Cerebellar cortex (tissue), 1 donor: Measurements from ENCODE around the gene PCDHB3.
"Not testable (repeated sequence)": the region's sequence is repeated elsewhere in the genome, so short reads cannot be mapped to it uniquely, and the experiment has no call there.

Experiments used
- DNase-seq: peaks from one replicate; pipeline ENCODE4 v3.0.0-alpha.2; 2015; ENCODE audit warnings: low spot score

PCDHB3 gene

GRCh38 chr5:141100243-141100805, at the start of gene PCDHB3:
Gene PCDHB3 (plus strand): TSS chr5:141100473. CDS start chr5:141100650, 177 bp downstream.
- peak; percentile 34 for DNase-seq

DNA sequence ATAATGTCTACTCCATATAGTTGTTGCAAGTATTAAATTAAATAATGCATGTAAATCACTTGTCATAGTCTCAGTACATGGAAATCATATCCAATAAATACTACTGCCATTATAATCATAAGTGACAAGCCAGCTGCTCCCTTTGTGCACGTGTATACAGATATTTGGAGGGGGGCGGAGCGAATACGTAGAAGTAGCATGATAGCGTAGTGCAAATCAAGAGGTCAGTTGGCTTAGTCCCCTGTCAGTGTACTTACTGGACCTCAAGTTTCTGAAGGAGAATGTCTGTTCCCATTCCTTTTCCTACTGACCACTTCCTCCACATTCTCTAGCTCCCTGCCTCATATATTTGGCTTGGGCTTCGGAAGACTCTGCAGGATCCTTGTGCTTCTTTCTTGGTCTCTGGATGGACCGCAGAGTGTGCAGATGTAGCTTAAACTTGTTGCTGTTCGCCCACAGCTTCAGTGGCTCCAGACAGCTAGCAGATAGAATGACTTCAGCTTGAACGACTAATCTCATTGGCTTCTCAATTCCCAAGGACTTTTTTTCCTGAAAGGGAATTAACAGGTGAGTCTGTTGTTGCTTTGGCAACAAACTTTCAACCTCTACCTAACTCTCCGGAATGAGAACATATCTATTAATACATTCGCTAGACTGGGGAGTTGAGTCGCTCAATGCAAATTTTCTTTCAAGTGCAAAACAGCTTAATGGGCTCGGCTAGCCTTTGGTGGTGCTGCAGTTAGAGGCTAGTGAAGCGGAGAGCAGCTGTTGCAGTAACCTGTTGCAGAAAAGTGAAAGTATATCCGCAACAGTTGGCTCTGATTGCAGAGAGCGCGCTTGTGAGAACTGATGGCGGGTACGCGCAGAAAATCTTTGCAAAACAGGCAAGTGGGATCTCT, 49.4 kb upstream of the PCDHB3 start, which contains the start of gene PCDHB1:
TSS of gene PCDHB1 (plus strand) at position 753 of the 899 bp plus-strand sequence. CDS start at position 850, 97 bp downstream.
- DNase-seq, result no peak

DNA sequence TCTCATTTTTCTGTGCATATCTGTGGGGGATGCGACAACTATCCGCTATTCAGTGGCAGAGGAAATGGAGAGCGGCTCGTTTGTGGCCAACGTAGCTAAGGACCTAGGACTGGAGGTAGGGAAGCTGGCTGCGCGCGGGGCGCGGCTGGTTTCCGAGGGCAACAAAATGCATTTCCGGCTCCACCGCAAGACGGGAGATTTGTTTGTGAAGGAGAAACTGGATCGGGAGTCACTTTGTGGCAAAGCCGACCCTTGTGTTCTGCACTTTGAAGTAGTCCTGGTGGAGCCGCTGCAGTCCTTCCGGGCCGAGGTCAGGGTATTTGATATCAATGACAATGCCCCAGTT, 48.8 kb upstream of the PCDHB3 start:
- DNase-seq, result no peak

DNA sequence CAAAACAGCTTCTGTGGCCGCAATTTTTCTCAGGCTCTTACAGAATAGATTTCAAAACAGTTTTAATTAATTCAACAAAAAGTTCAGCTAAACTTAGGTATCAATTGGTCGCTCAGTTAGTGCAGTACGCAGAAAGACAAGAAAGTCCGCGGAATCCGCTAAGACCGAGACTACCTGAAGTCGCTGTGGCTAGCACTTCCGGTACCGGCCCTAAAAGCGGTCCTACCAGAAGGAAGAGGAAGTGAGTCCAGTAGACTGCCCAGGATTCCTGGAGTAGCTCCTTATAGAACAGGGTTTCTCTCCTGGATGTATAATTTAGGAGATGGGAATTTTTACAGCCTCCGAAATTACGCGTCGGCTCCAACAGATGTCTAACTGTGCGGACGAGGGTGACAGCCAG, 22.4 kb upstream of the PCDHB3 start:
- no peak for DNase-seq

DNA sequence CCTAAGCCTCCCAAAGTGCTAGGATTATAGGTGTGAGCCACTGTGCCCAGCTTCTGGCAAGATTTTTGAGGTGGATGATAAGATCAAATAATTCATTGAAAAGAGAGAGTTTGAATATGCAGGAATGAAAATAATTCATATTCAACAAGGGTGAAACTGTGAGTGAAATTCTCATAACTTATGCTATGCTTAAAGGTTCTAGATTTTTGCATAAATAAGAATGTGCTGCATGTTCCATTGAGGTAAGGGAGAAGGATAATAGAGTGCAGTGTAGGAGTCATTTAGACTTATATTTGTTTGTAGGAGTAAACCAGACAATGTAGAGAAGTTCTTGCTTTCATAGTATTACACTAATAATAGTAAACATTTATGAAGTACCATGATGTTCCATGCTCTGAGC, 18.0 kb upstream of the PCDHB3 start:
- no peak for DNase-seq

GRCh38 chr5:141084487-141084989, 15.7 kb upstream of the PCDHB3 start:
- peak; percentile 50 for DNase-seq

DNA sequence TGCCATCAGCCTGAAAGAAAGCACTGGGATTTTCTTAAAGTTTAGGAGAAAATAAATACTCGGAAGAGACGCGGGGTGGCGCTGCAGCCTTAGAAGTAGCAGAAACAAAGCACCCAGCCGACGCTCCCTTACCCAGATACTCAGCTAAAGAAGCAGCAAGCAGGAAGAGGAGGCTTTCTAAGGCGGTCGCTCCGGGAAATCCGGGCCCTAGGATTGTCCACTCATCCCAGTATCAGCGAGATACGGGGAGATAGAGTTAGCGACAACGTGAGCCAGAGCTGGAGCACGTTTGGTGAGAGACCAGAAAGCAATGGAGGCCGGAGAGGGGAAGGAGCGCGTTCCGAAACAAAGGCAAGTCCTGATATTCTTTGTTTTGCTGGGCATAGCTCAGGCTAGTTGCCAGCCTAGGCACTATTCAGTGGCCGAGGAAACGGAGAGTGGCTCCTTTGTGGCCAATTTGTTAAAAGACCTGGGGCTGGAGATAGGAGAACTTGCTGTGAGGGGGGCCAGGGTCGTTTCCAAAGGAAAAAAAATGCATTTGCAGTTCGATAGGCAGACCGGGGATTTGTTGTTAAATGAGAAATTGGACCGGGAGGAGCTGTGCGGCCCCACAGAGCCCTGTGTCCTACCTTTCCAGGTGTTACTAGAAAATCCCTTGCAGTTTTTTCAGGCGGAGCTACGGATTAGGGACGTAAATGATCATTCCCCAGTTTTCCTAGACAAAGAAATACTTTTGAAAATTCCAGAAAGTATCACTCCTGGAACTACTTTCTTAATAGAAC, 5.6 kb upstream of the PCDHB3 start, which contains the start of gene PCDHB2:
TSS of gene PCDHB2 (plus strand) at position 135 of the 782 bp plus-strand sequence. CDS start at position 311, 176 bp downstream.
- DNase-seq, result peak; percentile 83

DNA sequence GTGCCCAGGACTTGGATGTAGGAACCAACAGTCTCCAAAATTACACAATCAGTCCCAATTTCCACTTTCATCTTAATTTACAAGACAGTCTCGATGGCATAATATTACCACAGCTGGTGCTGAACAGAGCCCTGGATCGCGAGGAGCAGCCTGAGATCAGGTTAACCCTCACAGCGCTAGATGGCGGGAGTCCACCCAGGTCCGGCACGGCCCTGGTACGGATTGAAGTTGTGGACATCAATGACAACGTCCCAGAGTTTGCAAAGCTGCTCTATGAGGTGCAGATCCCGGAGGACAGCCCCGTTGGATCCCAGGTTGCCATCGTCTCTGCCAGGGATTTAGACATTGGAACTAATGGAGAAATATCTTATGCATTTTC, 5.0 kb upstream of the PCDHB3 start:
- no peak for DNase-seq

GRCh38 chr5:141096181-141096580, 4.1 kb upstream of the PCDHB3 start:
- DNase-seq, result not testable (repeated sequence)

- not testable (repeated sequence) for DNase-seq
Measured at GRCh38 chr5:141096586-141096985, 3.7 kb upstream of the PCDHB3 start.

DNA sequence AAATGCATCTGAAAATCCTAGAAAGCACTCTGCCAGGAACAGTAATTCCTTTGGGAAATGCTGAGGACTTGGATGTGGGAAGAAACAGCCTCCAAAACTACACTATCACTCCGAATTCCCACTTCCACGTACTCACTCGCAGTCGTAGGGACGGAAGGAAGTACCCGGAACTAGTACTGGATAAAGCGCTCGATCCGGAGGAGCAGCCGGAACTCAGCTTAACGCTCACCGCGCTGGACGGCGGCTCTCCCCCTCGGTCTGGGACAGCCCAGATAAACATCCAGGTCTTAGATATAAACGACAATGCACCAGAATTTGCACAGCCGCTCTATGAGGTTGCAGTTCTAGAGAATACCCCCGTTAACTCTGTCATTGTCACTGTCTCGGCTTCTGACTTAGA, 786 bp downstream of the PCDHB3 start:
- no peak for DNase-seq

- not testable (repeated sequence) for DNase-seq
Measured at GRCh38 chr5:141102070-141102469, 1.8 kb downstream of the PCDHB3 start.

DNA sequence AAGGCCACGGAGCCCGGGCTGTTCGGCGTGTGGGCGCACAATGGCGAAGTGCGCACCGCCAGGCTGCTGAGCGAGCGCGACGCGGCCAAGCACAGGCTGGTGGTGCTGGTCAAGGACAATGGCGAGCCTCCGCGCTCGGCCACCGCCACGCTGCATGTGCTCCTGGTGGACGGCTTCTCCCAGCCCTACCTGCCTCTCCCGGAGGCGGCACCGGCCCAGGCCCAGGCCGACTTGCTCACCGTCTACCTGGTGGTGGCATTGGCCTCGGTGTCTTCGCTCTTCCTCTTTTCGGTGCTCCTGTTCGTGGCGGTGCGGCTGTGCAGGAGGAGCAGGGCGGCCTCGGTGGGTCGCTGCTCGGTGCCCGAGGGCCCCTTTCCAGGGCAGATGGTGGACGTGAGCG, 2.2 kb downstream of the PCDHB3 start:
- not testable (repeated sequence) for DNase-seq

GRCh38 chr5:141105350-141105749, 5.1 kb downstream of the PCDHB3 start:
- DNase-seq, result no peak

DNA sequence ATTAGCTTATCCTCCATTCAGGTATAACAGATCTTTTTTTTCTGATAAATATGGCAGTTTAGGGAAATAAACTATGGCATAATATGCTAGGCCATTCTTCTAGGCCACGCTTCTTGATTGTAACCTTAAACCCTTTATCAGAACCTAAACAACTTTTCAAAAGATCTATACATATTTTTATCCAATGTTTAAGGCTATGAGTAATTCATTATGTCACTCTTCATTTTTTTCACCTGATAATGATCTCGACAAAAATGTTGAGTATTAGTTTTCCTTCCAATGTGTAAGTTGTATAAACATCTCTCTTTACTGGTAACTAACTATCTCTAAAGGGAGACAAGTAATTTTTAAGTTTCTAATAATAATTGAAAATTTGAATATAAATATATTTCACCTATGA, 19.0 kb downstream of the PCDHB3 start:
- DNase-seq, result no peak

DNA sequence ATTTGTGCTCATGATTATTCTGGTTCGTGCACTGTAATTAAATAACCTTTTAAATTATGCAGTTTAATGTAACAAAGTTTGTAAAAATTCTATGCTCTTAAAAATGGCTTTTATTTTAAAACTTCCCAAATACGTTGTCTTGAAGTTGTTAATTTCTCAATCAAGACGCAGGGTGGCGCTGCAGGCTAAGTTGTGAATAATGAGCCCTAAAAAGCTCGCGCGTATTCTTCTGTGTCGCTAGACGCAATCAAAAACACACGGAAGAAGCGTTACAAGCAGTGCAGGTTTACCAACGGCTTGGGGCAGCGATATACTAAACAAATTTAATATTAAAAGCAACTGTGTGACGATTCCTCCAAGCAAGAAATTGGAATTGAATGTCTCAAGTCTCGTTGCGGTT, 21.3 kb downstream of the PCDHB3 start, which contains the start of gene PCDHB4:
TSS of gene PCDHB4 (plus strand) at position 256 of the 400 bp plus-strand sequence. CDS start 181 bp downstream, outside the sequence.
- peak; percentile 46 for DNase-seq

DNA sequence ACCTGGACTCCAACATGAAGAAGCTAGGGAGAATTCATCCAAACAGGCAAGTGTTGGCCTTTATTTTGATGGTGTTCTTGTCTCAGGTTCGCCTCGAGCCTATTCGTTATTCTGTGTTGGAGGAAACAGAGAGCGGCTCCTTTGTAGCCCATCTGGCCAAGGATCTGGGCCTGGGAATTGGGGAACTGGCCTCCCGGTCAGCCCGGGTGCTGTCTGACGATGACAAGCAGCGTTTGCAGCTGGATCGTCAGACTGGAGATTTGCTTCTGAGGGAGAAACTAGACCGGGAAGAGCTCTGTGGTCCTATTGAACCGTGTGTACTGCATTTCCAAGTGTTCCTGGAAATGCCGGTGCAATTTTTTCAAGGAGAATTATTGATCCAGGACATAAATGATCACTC, 21.7 kb downstream of the PCDHB3 start:
- no peak for DNase-seq

GRCh38 chr5:141123396-141124135, 23.3 kb downstream of the PCDHB3 start:
- DNase-seq, result not testable (repeated sequence)

DNA sequence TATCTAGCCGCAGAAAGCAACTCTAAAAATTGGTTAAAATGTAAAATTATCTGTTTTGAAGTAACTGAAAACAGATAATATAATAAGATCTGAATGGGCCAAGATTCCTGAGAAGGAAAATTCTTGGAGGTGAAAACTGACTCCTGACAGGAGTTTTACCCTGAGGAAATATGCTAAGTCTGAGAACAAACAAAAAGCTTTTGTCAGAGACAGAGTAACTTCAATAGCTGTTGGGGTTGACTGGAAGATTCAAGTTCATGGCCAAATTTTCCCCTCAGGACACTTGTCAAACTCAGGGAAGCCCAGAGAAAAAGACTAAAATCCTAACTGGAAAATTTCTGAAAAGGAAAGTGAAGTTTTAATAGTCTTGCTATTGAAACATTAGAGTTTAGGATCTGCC, 27.0 kb downstream of the PCDHB3 start:
- DNase-seq, result no peak

GRCh38 chr5:141135030-141135717, 34.9 kb downstream of the PCDHB3 start, which contains the start of gene PCDHB5:
Gene PCDHB5 (plus strand): TSS chr5:141135206. CDS start chr5:141135435, 229 bp downstream.
- peak; percentile 36 for DNase-seq
